NOMO-1 treated with dmso at 0.1 percent for 144 hours (cell line): ENCODE results near the gene IGF2BP3.
A peak's percentile ranks its signal among the peaks of the same experiment; 100 is the strongest.
"Not testable (repeated sequence)": the region's sequence is repeated elsewhere in the genome, so short reads cannot be mapped to it uniquely, and the experiment has no call there.

Source experiments
- DNase-seq: peaks from one replicate; lab custom pipeline; 2025; ENCODE audit not compliant: unreplicated experiment; lab: John Stamatoyannopoulos, UW

Gene IGF2BP3

GRCh38 chr7:23426876-23427275, 43.4 kb downstream of the IGF2BP3 start:
- DNase-seq, result no peak

- DNase-seq, result no peak
Observed at GRCh38 chr7:23422909-23423308, 47.4 kb downstream of the IGF2BP3 start.

- no peak for DNase-seq
Observed at GRCh38 chr7:23422384-23422783, 47.9 kb downstream of the IGF2BP3 start.

GRCh38 chr7:23419845-23420244, 50.4 kb downstream of the IGF2BP3 start:
- no peak for DNase-seq

GRCh38 chr7:23419160-23419559, 51.1 kb downstream of the IGF2BP3 start:
- DNase-seq, result no peak

- DNase-seq, result no peak
Observed at GRCh38 chr7:23418046-23418445, 52.2 kb downstream of the IGF2BP3 start.

GRCh38 chr7:23415198-23415597, 55.1 kb downstream of the IGF2BP3 start:
- DNase-seq, result no peak

GRCh38 chr7:23410446-23411183, 59.7 kb downstream of the IGF2BP3 start:
- DNase-seq, result peak; percentile 45

- DNase-seq, result not testable (repeated sequence)
Observed at GRCh38 chr7:23406564-23406963, 63.7 kb downstream of the IGF2BP3 start.

GRCh38 chr7:23405240-23405618, 65.1 kb downstream of the IGF2BP3 start:
- DNase-seq, result no peak

- DNase-seq, result no peak
Observed at GRCh38 chr7:23404546-23405239, 65.6 kb downstream of the IGF2BP3 start.

GRCh38 chr7:23403970-23404369, 66.3 kb downstream of the IGF2BP3 start:
- DNase-seq, result no peak

- not testable (repeated sequence) for DNase-seq
Observed at GRCh38 chr7:23398090-23398489, 72.2 kb downstream of the IGF2BP3 start.

- DNase-seq, result no peak
Observed at GRCh38 chr7:23397241-23397640, 73.0 kb downstream of the IGF2BP3 start.

- DNase-seq, result no peak
Observed at GRCh38 chr7:23396222-23397015, 73.9 kb downstream of the IGF2BP3 start.

- no peak for DNase-seq
Observed at GRCh38 chr7:23394488-23395171, 75.7 kb downstream of the IGF2BP3 start.

- no peak for DNase-seq
Observed at GRCh38 chr7:23393636-23394035, 76.7 kb downstream of the IGF2BP3 start.

- no peak for DNase-seq
Observed at GRCh38 chr7:23389701-23390100, 80.6 kb downstream of the IGF2BP3 start.

GRCh38 chr7:23387583-23387982, 82.7 kb downstream of the IGF2BP3 start:
- DNase-seq, result no peak

GRCh38 chr7:23385140-23385539, 85.2 kb downstream of the IGF2BP3 start:
- no peak for DNase-seq

- no peak for DNase-seq
Observed at GRCh38 chr7:23383225-23383624, 87.1 kb downstream of the IGF2BP3 start.
